NOMO-1 treated with DMSO at 0.1 percent for 48 hours (cell line): Measurements from ENCODE around the gene LTV1.

Experiments used
- DNase-seq: peaks from one replicate; lab custom pipeline; 2025; ENCODE audit not compliant: unreplicated experiment; lab: John Stamatoyannopoulos, UW

The LTV1 gene

DNA sequence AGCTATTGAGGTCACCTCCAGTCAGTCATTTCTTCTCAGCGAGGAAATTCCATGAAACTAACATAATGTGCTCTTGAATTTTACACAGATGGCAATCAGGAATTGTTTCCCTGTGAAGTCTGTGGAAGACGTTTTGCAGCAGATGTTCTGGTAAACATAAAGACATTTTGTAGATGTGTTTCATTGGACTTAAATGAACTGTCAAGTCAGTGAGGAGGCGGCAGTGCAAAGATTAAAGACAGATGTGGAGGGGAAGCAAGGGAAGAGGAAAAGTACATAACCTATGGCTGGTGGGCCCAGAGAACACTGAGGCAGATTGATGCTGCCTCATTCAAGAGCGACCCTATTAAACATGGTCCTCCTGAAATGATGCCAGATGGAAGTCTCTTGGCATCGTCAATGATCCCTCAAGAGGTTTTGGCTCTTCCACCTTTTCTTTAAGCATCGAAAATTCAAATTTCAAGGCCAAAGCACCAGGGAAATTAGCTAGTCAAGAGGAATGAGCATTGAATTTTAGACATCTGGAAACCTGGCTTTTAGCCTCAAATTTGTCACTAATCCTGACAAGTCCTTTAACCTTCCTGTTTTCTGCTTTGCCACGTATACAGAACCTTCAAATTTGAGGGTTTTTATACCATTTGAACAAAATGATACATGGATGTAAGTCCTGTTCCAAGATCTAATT, 41.2 kb downstream of the LTV1 start:
- no peak for DNase-seq

GRCh38 chr6:143885116-143885515, 42.0 kb downstream of the LTV1 start:
- no peak for DNase-seq

GRCh38 chr6:143894655-143895054, 51.5 kb downstream of the LTV1 start:
- DNase-seq: no peak

DNA sequence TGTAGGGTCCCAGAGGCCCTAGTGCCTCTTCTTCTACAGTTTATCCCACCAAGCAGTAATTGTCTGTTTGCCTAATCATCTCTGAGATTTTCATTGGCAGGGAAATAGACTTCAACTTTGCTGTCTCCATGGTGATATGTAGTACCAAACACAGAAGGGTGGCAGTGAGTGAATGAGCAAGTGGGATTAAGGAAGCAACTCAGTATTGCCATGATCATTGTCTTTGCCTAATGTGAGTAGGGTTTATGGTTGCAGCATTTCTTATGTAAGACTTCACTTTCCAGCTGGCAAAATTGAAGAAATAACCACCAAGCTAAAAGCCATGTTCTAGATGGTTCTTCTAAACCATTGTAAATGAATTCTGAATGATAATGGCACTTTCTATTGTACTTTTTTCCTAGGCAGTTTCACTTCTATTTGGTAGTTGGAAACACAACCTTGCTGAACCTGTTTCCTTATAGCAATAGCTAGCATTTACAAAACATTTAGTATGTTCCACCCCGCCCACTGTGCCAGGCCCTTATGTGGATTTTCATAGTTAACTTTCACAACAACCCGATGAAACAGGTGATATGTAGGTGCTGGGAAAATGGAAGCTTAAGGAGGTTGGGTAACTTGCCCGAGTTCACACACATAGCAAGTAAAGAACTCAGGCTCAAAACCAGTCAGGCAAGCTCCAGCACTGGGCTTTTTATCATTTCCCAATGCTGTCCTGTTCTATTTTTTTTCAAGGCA, 53.2 kb downstream of the LTV1 start:
- DNase-seq: peak; percentile 36

DNA sequence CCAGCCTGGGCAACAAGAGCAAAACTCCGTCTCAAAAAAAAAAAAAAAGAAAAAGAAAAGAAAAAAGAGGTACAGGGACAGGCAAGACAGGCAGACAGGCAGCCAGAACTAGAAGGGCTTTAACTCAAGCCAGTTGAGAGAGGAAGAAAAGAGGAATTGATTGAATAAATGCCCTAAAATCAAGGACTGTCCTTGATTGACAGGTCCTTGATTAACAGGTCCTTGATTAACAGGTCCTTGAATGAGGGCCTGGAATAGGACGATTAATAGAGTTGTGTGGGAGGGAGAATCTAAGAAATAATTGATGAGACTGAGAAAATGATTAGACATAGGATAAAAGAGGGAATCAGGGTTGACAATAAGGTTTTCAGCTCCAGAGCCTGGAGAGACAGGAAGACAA, 57.2 kb downstream of the LTV1 start:
- no peak for DNase-seq

GRCh38 chr6:143901885-143902750, 59.0 kb downstream of the LTV1 start:
- no peak for DNase-seq

DNA sequence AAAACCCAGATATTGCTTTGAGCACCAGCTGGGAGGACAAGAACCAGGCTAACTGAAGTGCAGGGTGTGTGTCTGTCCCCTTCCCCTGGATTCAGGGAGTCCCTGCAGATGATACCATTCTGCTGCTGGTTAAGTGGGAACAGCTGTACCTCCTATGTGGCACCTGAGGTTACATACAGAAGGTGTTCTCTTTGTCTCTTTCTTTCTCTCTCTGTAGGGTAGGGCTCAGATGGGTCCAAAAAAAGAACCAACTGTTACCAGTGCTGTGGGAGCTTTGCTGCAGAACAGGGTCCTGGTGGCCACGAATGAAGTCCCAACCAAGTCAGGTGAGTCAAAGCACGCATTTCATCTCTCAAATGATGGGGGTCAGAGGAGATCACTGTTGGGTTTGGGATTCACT, 59.7 kb downstream of the LTV1 start:
- no peak for DNase-seq

DNA sequence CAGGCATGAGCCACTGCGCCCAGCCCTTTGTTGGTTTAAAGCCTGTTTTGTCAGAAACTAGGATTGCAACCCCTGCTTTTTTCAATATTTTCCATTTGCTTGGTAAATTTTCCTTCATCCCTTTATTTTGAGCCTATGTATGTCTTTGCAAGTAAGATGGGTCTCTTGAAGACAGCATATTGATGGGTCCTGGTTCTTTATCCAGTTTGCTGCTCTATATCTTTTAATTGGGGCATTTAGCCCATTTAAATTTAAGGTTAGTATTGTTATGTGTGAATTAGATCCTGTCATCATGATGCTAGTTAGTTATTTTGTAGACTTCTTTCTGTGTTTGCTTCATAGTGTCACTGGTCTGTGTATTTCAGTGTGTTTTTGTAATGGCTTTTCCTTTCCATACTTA, 67.9 kb downstream of the LTV1 start:
- no peak for DNase-seq

DNA sequence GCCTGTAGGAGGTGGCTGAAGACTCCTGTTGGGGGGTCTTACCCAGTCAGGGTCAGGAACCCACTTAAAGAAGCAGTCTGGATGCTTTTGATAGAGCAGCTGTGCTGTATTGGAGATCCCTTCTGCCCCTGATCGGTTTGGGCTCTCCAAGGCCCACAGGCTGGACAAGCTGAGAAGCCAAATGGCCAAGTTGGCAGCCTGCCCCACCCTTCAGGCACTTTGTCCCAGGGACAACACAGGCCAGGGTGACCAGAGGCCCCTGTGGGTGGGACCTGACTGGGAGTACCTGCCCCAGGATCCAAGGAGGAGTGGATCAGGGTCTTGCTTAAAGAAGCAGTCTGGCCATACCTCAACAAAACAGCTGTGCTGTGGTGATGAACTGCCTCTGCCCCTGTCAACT, 69.5 kb downstream of the LTV1 start:
- no peak for DNase-seq
